Neural cell (in vitro differentiated cells): ENCODE data around the gene CHST11.

Source experiments
- CTCF ChIP-seq: fragments of 450-650 bp; IDR thresholded peaks from 2 replicates; pipeline ENCODE4 v1.5.1; 2014; ENCODE audit warnings: antibody characterized with exemption, mild to moderate bottlenecking, moderate library complexity; ENCODE audit not compliant: poor library complexity, severe bottlenecking
- EP300 ChIP-seq: fragments of 450-650 bp; conservative IDR thresholded peaks from 2 replicates; pipeline ENCODE4 v1.6.1; 2014; ENCODE audit warnings: antibody characterized with exemption, mild to moderate bottlenecking, moderate library complexity; ENCODE audit not compliant: poor library complexity, severe bottlenecking
- EZH2 ChIP-seq: fragments of 200-600, 300-800 bp; shearing (Covaris generic), sonication (generic); IDR thresholded peaks from 2 replicates; pipeline ENCODE4 v1.6.1; 2014; ENCODE audit warnings: antibody characterized with exemption, low read length, borderline replicate concordance, mild to moderate bottlenecking; ENCODE audit not compliant: insufficient read depth, poor library complexity, severe bottlenecking
- POLR2AphosphoS5 ChIP-seq: IDR thresholded peaks from 2 replicates; pipeline ENCODE4 v1.6.1; 2012
- REST ChIP-seq: IDR thresholded peaks from 2 replicates; pipeline ENCODE4 v1.6.1; 2012; ENCODE audit warnings: borderline replicate concordance
- SMC3 ChIP-seq: fragments of 450-650 bp; conservative IDR thresholded peaks from 2 replicates; pipeline ENCODE4 v1.6.1; 2014; ENCODE audit warnings: antibody characterized with exemption, mild to moderate bottlenecking, moderate library complexity; ENCODE audit not compliant: poor library complexity
- TAF1 ChIP-seq: IDR thresholded peaks from 2 replicates; pipeline ENCODE4 v1.6.1; 2012; ENCODE audit warnings: low read depth

- TF ChIP-seq SMC3 (no peak), EZH2 (no peak), REST (no peak), CTCF (peak; percentile 46), TAF1 (no peak), EP300 (no peak), POLR2AphosphoS5 (no peak)
Measured at GRCh38 chr12:104790296-104791125, 333.8 kb downstream of the CHST11 start.
